HG02973 (cell line): ENCODE data around the gene PRR33.

ENCODE experiments used
- ATAC-seq: cut with Tn5 transposase; IDR thresholded peaks from one replicate; pipeline ENCODE4 v1.9.1; 2021; ENCODE audit warnings: moderate library complexity; ENCODE audit not compliant: unreplicated experiment

PRR33 gene

DNA sequence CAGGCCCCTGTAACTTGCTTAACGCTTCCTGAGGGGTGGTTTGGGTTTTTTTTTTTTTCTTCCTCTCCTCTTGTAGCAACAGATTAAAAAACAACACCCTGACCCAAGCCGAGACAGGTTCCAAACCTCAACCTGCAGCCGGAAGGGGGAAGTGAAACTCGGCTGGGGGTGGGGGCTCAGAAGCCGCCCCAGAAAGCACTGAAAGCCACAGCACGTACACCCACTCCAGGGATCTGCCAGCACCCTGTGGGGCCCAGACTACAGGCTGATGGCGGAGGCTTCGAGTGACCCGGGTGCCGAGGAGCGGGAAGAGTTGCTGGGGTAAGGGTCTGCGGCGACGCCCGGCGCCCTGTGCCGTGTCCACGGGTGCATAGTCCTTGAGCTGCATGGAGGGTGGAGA is 38.8 kb downstream of the PRR33 start, which contains the start of gene LSP1:
Gene LSP1, plus strand, starts transcription at position 208 of the 400 bp plus-strand sequence. Its CDS starts 61 bp downstream, at position 269.
- peak; percentile 32 for ATAC-seq

DNA sequence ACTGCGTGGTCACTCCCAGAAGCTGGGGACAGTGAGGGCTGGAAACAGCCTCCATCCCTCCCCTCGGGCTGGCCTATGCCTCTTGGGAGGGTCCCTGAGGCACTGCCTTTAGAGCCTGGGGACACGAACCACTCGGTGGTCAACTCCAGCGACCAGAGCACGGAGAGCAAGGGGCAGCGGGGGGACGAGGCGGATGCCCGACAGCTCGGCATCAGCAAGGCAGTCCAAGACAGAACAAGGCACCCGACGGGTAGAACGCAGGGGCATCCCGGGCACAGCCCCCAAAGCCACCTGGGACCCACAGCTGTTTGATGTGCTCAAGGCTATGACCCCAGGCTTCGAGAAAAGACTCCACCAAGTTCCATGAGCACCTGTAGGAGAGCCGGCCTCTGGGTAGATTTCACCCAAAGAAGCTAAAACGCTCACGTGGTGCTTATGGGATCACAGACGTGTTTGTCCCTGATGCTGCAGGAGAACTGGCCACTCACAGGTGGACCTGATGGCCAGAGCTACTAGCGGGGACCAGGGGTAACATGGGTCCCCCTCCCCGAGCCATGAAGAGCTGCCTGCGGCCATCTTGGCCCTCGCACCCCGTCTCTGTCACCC is 39.3 kb downstream of the PRR33 start:
- ATAC-seq = no peak

DNA sequence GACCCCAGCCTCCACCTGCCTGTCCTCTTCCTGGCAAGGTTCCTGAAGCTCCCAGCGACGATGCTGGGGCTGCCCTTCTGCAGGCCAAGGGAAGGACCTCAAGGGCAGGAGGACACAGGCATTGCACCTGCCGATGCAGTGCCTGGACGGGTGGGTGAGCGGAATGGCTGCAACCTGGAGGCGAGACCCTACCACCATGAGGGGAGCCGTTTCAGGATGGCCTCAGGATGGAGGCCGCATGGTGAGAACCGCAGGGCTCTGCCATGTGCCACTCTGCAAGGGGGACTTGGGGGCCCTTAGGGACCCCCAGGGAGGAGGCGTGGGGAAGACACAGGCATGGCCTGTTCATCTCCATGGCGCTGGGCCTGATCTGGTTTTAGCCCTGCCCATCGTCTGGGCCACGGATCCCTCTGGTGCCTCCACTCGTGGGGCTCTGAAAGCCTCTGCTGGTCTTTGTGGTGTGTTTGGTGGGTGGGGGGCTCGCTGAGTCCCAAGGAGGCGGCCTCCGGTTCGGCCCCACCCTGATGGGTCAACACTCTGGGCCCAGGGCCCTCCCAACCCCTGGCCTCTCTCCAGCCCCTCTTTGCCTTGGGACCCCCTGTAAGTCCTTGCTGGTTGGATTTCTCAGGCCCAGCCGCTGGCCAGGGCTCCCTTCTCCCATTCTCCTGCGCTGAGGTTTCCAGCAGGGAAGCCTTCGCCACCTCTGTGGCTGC is 40.1 kb downstream of the PRR33 start:
- no peak for ATAC-seq

DNA sequence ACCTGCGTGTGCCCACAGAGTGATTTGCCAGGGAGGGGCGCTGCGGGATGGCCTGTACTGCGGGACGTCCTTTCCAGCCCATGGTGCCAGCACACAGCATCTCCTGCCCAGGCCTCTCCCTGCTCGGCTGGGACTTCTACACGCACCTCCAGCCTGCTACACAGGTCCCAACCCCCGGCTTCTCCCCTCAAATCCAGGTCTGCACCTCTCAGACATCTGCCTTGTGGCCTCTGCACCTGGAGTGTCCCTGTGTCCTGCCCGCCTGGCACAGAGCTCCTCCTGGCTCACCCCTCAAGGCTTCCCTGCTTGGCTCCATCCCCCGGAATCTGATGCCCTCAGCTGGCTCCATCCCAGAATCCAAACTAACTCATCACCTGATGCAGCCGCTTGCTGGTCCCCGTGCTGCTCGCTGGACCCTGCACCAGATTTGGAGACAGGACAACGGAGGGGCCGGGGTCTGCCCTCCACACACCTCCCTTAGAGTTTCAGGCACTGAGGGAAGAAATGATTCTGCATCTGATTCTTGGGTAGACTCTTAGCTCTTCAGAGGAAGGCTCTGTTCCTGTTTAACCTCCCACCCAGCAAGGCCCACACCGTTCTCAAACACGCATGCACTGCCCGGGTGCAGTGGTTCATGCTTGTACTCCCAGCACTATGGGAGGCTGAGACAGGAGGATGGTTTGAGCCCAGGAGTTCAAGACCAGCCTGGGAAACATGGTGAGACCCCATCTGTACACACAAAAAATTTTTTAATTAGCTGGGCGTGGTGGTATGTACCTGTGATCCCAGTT is 42.9 kb downstream of the PRR33 start:
- ATAC-seq = no peak

DNA sequence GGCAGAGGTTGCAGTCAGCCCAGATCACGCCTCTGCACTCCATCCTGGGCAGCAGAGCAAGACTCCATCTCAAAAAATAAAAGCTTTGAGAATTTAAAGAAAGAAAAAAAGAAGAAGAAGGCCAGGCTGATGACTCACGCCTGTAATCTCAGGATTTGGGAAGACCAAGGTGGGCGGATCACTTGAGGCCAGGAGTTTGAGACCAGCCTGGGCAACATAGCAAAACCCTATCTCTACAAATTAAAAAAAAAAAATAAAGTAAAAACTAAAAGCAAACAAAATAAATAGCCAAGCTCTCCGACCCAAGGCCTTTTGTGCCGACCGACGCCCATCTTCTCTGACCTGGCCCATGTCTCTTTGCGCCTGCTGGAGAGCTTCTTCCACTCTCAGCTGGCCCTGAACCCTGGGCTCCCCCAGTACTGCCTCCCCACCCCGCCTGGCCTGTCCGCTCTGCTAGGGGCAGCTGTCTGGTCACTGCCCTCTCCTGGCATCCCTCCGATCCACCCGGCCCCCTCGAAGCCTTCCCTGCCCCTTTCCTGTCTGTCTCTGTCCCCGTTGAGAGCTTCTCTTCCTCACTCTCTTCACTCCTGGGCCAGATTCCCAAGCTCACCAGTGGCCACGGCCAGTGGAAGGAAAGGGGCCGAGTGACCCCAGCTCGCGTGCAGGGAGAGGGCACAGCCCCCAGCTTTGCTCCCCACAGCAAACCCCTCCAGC is 43.6 kb downstream of the PRR33 start:
- no peak for ATAC-seq

DNA sequence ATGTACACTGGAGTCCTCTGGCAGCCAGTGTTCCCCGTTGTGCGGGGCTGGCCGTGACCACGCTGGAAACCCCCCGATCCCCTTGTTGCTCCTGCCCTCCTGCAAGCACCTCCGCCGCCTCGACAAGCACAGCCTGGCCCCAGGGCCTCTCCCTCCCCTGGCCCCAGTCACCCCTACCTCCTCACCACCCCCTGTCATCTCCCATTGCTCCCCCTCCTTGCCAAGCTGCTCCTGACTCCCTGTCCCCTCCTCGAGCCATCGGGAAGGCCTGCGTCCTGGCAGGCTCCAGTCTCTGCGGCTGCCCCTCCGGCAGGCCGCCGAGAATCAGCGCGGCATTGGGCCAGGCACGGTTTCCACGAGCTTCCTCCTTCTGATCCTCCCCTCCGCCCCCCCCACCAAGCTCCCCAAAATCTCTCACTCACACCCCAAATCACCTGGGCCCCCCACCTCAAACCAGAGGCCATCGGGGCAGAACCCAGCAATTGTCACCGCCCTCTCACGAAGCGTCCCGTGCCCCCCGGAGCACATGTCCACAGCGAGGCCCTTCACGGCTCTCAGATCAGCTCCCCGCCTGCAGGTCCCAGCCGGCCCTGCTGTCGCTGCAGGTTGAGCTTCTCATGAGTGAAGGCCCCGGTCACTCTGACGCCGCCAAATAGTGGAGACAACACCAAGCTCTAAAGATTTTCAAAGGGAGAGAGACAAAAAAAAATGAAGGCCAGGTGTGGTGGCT is 44.5 kb downstream of the PRR33 start:
- ATAC-seq = no peak

DNA sequence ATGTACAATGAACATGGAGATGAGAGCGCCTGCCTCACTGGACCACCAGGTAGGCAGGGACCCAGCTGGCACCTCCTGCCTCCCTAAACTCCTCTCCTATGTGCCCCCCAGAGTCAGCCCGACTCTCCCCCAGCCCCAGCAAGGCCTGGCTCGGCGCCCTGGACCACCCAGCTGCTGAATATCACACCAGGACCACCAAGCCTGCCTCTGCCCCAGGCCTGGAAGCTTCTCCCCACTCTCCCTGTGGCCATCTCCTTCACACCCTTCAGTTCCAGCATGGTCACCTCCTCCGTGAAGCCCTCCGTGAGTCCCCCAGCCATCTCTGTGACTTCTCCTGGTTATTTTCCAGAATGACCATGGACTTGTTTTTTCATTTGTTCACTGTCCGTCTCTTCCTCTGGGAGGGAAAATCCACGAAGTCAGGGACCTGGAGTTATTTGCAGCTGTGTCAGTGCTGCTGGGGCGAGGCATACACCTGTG is 45.2 kb downstream of the PRR33 start:
- ATAC-seq = no peak

DNA sequence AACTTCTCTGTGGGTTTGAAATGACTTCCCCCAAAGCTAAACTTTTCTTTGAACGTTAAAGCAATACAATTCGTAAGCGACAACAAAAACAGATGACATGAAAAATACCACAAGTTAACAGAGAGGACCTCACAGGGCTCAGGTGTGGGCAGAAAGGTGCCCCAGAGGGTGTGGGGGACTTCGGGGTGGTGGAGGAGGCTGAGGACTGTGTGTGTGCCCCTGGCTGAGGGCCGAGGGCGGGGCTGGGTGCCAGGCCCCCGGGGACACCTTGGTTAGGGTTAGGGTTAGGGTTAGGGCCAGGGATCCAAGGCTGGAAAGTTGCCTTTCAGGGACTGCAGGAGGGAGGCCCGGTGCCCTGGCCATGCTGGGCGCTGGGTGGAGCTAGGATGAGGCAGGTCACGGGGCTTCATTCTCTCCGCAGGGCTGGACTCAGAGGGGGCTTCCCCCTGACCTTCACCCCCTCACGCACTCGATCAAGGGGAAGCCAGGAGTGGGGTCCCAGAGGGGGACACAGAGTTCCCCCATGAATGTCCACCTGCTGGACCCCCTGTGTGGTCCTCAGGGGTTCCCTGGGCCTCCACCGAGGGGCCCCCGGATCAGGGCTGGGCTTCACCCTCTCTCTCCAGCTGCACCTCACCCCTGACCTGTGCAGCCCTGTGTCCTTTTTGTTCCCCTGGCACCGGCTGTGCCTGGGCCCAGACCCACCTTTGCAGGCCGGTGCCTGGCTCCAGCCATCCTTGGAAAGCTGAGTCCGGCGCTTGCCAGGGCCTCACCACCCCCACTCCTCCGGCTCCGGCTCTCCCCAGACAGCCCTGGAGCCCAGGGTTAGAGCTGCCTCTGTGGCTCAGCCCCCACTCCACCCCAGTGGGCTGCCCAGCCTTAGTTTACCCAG is 45.9 kb downstream of the PRR33 start:
- ATAC-seq = no peak

DNA sequence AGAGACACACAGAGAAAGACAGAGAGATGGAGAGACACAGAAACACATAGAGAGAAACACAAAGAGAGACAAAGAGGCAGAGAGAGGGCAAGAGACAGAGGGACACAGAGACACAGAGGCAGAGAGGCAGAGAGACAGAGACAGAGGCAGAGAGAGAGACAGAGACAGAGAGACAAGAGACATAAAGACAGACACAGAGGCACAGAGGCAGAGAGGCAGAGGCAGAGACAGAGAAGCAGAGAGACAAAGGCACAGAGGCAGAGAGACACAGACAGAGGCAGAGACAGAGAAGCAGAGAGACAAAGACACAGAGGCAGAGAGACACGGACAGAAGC is 46.6 kb downstream of the PRR33 start:
- ATAC-seq = no peak

DNA sequence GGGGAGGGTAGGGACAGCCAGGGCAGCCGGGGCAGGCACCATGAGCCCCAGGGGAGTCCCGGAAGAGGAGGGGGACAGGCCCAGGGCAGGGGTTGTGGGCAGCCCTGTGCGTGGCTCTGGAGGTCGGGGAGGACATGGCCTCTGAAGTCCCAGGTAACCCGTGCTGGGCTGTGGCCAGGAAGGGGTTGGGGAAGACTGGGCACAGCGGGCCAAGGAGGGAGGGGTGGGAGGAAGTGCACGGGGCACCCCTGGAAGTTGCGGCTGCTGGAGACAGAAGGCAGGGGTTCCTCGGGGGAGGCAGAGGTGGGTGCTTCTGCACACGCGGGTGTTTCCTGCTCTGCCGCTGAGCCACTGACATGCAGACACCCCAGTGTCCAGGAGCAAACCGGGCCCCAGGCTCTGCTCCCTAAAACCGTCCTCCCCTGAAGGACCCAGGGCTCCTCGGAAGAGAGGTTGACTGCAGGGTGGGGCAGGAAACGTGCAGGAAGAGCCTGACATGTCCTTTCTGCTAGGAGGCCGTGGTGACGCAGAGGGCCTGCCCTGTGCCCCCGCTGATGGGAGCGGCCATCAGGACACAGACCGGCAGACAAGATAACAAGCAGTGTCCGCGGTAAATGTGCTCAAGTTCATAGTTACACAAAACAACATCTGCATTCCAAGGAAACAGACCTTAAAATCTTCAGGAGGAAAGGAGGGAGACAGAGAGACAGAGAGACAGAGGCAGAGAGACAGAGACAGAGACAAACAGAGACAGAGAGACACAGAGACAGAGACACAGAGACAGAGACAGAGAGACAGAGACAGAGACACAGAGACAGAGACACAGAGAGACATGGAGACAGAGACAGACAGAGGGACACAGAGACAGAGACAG is 47.2 kb downstream of the PRR33 start:
- no peak for ATAC-seq

DNA sequence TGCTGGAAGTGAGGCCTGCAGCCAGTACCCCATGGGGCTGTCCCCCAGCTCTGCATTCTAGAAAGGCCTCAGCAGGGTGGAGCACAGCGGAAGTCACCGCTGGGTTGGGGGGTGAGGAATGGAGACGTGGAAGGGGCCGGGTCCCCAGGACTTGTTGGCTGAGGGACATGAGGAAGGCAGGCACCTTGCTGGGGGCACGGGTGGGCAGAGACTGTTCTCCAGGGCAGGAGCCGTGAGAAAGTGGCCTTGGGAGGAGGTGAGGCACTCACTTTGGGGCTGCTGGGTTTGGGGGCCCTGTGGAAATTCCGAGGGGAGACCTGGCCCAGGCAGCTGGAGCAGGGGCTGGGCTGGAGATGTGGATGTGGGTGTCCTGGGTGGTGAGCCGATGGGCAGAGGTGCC is 47.9 kb downstream of the PRR33 start:
- no peak for ATAC-seq

DNA sequence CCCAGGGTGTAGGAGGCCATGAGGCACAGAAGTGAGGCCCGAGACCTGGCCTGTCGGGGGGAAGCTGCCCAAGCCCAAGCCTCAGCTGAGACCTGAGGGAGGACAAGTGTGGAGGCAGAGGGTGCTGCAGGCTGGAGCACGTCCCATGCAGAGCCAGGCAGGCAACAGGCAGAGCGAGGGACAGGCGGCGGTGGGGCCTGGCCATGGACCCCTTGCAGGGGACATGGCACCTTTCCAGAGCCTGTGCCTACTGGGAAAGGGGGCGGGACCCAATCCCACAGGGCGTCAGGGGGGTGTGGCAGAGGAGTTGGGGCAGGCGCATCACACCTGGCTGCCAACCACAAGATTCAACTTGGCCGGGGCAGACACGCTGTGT is 48.6 kb downstream of the PRR33 start:
- no peak for ATAC-seq

DNA sequence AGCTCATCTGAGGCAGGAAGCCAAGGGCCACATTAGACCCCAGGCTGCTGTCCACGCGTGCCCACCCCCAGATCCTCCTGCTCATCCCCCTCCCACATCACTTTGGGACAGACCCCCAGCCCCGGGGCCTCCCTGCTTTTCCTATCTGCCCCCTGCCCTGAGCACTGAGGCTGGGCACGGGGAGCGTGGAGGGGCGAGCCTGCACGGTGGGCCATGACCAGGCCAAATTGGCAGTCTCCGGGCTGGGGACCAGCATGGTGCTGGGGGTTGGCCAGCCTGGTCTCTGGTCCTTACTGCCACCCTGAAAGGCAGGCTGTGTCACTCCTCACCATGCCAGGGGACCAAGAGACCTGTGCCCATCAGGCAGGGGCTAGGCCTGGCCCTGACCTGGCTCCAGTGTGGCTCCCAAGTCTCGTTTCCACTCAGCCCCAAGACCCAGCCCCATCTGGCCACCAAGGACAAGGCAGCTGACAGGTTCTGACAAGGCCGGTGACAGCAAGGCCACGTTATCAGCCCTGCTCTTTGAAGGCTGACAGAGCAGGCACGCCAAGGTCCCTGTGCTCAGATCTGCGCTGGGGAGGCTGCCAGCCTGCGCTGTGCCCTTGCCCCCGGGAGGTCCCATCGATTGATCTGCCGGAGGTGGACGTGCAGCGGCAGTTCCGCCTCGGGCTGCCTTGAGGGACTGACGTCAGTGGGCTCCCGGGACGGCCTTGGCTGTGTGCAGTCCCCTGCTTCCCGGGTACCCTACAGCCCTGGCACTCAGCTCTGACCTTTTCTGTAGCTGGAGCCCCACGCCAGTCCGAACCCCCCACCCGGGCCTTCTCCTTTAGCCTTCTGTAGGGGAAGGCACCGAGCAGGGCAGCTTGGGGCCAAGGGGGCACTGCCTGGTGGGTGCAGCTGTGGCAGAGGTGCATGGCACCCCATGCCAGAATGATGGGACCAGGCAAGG is 49.3 kb downstream of the PRR33 start:
- ATAC-seq = no peak

DNA sequence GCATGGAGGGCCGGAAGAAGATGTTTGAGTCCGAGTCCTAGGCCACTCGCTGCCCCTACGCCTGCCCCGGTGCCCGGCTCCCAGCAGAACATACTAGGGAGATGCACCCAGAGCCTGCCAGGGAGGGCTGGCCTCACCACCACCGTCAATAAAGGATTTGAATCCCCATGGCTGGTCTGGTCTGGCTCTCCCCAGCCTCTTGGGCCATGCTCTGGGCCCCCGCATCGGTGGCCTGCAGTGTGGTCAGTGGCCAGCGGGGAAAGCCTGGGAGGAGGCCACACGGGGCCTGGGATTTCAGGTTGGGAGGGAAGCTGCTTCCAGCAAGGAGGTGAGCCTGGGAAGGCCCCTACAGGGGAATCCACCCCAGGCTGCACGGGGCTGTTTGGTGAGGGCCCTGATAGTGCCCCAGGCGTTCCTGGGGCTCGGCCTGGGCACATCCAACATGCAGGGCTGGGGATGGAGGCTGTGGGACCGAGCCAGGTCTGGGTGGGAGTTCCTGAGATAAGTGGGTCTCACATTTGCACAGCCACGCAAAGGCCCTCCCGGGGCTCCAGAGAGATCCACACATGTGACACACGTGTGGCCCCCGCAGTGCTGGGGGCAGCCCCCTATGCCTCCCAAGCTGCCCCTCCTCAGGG is 50.1 kb downstream of the PRR33 start:
- no peak for ATAC-seq

DNA sequence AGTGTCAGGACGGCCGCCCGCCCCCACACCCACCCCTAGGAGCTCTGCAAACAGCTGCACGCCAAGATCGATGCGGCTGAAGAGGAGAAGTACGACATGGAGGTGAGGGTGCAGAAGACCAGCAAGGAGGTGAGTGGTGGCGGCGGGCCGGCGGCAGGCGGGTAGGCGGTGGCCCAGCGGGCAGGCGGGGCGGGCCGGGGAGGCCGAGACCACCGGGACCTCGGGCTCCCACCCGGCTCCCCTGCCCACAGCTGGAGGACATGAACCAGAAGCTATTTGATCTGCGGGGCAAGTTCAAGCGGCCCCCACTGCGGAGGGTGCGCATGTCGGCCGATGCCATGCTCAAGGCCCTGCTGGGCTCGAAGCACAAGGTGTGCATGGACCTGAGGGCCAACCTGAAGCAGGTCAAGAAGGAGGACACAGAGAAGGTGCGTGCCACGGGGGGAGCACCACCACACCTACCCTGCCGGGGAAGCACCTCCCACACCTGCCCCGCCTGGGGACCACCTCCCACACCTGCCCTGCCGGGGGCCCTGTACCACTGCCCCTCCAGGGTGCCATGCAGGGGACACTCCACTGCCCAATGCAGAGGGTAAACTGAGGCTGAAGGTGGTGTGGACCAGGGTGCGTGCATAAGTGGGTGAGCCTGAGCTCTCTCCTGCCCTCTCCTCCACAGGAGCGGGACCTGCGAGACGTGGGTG is 50.8 kb downstream of the PRR33 start:
- ATAC-seq = no peak

DNA sequence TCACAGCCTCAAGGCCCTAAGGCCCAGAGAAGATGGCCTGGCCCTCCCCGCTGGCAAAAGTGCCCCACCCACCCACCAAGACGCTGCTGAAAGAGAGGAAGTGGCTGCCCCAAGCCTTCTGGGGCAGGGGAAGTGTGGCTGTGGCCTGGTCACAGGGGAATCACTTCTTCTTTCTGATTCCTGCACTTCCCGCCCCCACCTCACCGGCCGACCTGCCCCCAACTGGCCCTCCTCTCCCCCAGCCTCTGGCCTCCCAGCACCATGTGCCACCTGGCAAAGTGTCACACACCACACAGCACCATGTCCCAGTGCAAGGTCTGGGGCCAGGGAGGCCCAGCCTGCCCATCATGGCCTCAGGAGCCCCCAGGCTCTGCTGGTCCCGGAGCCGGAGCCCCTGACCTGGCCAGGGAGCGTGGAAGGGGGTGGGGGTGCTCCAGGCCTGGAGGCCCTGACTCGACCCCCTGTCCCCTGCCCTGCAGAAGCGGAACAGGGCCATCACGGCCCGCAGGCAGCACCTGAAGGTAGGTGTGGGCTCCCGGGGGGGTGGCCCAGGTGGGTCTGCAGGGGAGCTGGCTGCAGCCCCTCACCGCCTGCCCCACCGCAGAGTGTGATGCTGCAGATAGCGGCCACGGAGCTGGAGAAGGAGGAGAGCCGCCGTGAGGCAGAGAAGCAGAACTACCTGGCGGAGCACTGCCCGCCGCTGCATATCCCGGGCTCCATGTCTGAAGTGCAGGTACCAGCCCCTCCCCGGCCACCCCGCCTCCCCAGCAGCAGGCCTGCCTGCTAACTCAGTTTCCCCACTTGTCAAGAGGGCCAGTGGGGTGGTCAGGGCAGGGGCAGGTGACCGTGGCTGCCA is 51.5 kb downstream of the PRR33 start:
- no peak for ATAC-seq
